DMS114 treated with DMSO at 0.1 percent for 48 hours (cell line): Measurements from ENCODE around the gene DDAH1.

ENCODE experiments used
- DNase-seq: peaks from one replicate; lab custom pipeline; 2025; ENCODE audit not compliant: unreplicated experiment; lab: John Stamatoyannopoulos, UW

Gene DDAH1

DNA sequence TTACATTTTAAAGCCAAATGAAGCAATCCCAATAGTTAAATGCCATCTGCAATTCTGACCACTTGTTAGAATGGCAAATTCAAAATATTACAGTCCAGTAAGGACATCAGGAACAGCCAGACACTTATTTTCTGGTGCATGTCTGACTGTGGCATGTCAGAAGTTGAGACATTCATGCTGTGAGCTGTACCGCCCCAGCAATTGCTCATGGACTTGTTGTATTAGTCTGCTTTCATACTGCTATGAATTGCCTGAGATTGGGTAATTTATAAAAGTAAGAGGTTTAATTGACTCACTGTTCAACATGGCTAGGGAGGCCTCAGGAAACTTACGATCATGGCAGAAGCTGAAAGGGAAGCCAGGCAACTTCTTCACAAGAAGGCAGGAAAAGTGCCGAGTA is 19.1 kb downstream of the DDAH1 start:
- no peak for DNase-seq

- DNase-seq: no peak
Observed at GRCh38 chr1:85444381-85444780, 20.6 kb downstream of the DDAH1 start.

- DNase-seq: no peak
Observed at GRCh38 chr1:85440612-85441011, 24.3 kb downstream of the DDAH1 start.

GRCh38 chr1:85438353-85438752 is 26.6 kb downstream of the DDAH1 start:
- DNase-seq: no peak

DNA sequence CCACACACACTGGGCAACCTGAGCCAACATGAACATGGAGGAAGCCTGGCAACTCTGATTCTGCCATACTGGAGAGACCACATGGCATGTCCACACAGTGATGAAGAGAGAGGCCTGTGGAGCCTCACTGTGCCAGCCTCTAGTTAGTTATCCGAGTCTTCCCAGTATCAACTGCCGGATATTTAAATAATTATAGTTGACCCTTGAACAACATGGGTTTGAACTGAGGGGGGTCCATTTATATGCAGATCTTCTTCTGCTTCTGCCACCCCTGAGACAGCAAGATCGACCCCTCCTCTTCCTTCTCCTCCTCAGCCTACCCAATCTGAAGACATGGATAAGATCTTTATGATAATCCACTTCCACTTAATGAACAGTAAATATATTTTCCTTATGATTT is 27.8 kb downstream of the DDAH1 start:
- DNase-seq: no peak

- DNase-seq: no peak
Observed at GRCh38 chr1:85433096-85433495, 31.9 kb downstream of the DDAH1 start.

DNA sequence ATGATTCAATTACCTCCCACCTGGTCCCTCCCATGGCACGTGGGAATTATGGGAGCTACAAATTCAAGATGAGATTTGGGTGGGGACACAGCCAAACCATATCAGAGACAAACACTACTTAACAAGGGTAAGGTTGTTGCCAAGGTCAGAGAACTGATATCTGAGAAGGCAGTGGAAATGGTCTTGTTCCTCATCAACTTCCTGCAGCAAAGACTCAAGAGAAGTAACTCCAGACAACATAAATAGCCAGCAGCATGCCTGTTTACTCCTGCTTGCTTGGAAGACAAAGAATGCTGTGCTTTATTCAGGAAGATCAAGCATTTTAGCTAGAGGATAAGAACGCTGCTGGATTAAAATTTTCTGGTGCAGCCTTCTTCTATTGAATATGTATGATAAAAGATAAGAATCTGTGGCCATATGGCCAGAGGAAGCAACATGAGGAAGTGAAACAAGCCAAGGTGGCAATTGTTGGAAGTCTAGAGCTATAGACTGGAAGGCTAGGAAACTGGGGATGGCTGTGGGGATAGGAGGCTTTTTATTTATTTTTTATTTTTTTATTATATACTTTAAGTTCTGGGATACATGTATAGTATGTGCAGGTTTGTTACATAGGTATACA is 36.4 kb downstream of the DDAH1 start:
- DNase-seq: no peak

DNA sequence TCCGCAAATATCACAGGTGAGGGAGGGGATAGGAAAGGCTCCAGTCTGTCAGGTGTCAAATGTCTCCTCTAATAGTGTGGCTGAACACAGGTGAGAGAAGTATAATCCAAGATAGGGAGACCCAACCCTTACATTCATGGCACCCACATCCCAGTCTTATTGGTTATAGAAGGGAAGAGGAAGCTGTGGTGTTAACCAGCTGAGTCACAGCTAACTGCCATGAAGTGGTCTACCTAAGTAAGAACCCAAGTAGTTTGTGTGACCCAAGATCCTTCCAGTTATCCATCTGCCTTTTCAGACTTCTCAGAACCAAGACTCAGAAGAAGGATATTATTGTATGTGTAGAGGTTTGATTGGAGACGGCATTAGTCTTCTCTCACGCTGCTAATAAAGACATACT is 37.1 kb downstream of the DDAH1 start:
- no peak for DNase-seq

DNA sequence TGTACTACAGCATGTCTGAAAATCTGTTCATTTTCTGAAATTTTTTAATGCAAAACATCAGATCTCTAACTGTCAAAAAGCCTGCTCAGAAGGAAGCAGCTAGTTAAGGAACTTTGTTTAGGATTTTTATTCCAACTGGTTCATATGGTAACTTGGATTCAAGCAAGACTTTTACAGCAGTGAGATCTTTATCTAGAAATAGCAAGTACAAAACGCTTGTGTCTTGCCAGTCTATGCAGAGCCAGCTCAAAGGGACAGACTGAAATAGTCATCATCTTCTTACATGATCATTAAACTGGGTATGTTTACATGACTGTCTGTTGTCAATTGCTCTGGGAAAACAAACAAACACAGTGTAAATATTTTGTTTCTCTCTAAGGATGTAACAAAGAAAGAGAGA is 37.6 kb downstream of the DDAH1 start:
- no peak for DNase-seq

- no peak for DNase-seq
Observed at GRCh38 chr1:85421179-85421578, 43.8 kb downstream of the DDAH1 start.

DNA sequence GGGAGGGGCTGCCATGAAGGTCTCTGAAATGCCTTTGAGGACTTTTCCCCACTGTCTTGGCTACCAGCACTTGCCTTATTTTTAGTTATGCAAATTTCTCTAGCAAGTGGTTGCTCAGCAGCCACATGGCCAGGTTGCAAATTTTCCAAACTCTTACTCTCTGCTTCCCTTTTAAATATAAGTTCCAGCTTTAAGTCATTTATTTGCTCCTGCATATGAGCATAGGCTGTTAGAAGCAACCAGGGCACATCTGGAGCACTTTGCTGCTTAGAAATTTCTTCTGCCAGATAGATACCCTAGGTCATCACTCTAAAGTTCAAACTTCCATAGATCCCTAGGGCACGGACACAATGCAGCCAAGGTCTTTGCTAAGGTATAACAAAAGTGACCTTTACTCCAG is 44.8 kb downstream of the DDAH1 start:
- no peak for DNase-seq

GRCh38 chr1:85417876-85418275 is 47.1 kb downstream of the DDAH1 start:
- DNase-seq: no peak

- DNase-seq: no peak
Observed at GRCh38 chr1:85417017-85417416, 47.9 kb downstream of the DDAH1 start.

- no peak for DNase-seq
Observed at GRCh38 chr1:85413169-85413568, 51.8 kb downstream of the DDAH1 start.

- DNase-seq: no peak
Observed at GRCh38 chr1:85411567-85412305, 53.2 kb downstream of the DDAH1 start.

- DNase-seq: no peak
Observed at GRCh38 chr1:85409516-85409915, 55.4 kb downstream of the DDAH1 start.

- DNase-seq: no peak
Observed at GRCh38 chr1:85407746-85408377, 57.1 kb downstream of the DDAH1 start.

GRCh38 chr1:85406887-85407533 is 57.9 kb downstream of the DDAH1 start:
- no peak for DNase-seq

DNA sequence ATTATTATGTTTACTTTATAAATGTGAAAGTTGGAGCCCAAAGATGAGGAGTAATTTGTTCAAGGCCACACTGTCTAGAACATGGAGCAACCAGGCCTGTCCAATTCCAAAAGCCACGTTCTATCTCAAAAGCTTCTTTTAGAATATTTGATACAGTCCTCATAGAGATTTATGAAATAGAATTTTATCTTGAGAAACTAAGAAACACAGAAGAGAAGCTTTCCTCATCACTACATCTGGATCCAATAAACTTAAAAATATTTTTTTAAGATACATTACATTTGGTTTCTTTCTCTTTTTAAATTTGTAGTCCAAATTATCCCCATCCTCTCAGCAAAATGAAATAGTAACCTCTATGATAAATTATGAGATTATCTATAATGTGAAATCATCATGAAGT is 58.9 kb downstream of the DDAH1 start:
- no peak for DNase-seq

GRCh38 chr1:85404408-85404807 is 60.6 kb downstream of the DDAH1 start:
- DNase-seq: no peak

GRCh38 chr1:85398391-85399064 is 66.4 kb downstream of the DDAH1 start:
- no peak for DNase-seq
